Measurements from ENCODE around the gene NAALADL1. TPM values are rescaled to one million over a fixed set of nuclear protein-coding genes. Genes with fewer than 3 reads are reported as not detected.

The NAALADL1 gene
- total RNA-seq, 5 donors from 2014 or later (not counting 1 experiment from before 2014, with no cell fraction given) = 10.2 to 30.1 (median 26.1) TPM

DNA sequence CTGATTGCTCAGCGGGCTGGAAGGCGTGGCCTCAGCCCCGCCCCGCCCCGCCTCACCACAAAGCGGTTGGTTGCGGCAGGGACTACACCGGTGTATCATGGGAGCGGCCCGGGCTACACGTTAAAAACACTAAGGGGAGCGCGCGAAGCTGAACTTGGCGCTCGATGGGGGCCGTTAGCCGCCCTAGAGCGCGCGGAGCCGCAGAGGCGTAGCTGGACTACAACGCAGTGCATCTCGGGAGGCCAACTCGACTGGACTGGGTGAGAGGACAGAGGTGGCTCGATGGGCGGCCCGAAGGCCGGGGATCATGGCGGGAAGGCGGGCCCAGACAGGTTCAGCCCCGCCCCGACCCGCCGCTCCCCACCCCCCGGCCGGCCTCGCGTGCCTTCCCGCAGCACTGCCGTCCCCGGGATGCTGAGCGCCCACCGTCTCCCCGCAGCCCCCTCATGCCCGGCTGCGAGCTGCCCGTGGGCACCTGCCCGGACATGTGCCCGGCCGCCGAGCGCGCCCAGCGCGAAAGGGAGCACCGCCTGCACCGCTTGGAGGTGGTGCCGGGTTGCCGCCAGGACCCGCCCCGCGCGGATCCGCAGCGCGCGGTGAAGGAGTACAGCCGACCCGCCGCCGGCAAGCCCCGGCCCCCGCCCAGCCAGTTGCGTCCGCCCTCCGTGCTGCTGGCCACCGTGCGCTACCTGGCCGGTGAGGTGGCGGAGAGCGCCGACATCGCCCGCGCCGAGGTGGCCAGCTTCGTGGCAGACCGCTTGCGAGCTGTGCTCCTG, 17.3 kb downstream of the NAALADL1 start, which contains the start of gene SAC3D1:
Gene SAC3D1, plus strand, starts transcription at position 364 of the 776 bp plus-strand sequence. Its CDS starts 83 bp downstream, at position 447.
- Histone ChIP-seq H3K27me3 (replicated peaks in 1 of 2; ENCODE audit: control insufficient read depth in 2 of 2, extremely low read depth in 1 of 2, insufficient read depth in 2 of 2, low read length in 1 of 2) (no peaks in the 10 kb centered on the region), H3K9me3 (no peaks in the 10 kb centered on the region), H3K4me3 (ENCODE audit: control insufficient read depth in 1 of 2, extremely low read depth in 1 of 2, low read length in 1 of 2) (peak within 1 kb of the TSS; percentile 64 to 86), H3K36me3 (ENCODE audit: control insufficient read depth in 2 of 2, extremely low read depth in 1 of 2, insufficient read depth in 1 of 2, low read length in 1 of 2) (peaks cover 5 to 32% of the 10 kb centered on the region in 2 donors), H3K27ac (ENCODE audit: low read length) (peak within 1 kb of the TSS; percentile 76), H3K4me1 (ENCODE audit: control insufficient read depth in 1 of 2, extremely low read depth in 1 of 2, insufficient read depth in 2 of 2, low read length in 2 of 2) (peaks cover 0 to 29% of the 10 kb centered on the region in 2 experiments)
- Mint-ChIP-seq H3K9me3 (no peaks in the 10 kb centered on the region), H3K4me3 (peak within 1 kb of the TSS; percentile 88 to 92 (median 91)), H3K4me1 (peaks cover 11 to 21% (median 17%) of the 10 kb centered on the region in 3 donors), H3K27ac (peak within 1 kb of the TSS; percentile 92 to 96), H3K36me3 (peaks cover 8% of the 10 kb centered on the region), H3K27me3 (no peaks in the 10 kb centered on the region)
- ATAC-seq (replicated peaks in 1 of 4) = peak; percentile 90 to 92 (median 91)
- WGBS (ENCODE audit: insufficient coverage) = 0% methylated on average over 91 of the region's 91 CpGs
- peak; percentile 59 to 90 (median 79) for DNase-seq
- ChIA-PET CTCF (no interaction called here), POLR2A (no interaction called here)

DNA sequence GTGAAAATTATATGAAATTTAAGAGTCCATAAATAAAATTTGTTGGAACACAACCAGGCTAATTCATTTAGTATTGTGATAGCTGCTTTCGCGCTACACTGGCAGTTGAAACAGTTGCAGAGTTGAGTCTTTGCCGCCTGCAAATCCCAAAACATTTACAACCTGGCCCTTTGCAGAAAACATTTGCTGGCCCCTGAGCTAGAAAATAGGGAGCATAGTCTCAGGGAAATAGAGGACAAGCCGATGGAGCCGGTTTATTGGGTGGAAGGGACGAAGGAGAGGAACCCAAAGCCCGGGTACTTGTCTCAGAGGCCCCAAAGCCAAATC, 17.9 kb downstream of the NAALADL1 start:
- 21% methylated on average over 7 of the region's 7 CpGs for WGBS (ENCODE audit: insufficient coverage)

DNA sequence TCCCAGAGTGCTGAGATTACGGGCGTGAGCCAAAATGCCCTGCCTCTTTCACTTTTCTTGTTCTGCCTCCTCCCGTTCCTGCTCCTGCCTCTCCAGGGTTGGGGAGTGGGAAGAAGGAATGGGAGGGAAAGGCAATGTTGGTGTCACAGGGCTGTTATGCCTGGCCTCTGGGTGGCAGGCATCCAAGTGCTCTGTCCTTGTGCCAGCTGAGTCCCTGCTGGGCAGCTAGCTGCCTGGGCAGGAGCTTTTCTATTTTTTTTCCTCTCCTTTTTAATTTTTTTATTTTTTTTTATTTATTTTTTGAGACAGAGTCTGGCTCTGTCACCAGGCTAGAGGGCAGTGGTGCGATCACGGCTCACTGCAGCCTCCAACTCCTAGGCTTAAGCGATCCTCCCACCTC, 21.4 kb downstream of the NAALADL1 start:
- no peak overlapping the region for H3K27ac Mint-ChIP-seq
- ChIA-PET POLR2A (interaction anchor here in 1 of 2 donors (0.6 kb wide), 1 partner anchor 692 kb away, joined by 4 read pairs; no protein-coding TSS in a partner anchor), CTCF (interaction anchor here (0.5 to 1.0 kb wide), 2 partner anchors 21 to 243 kb away, joined by 3 to 8 read pairs; no protein-coding TSS in a partner anchor)
- Histone ChIP-seq H3K36me3 (ENCODE audit: control insufficient read depth in 2 of 2, extremely low read depth in 1 of 2, insufficient read depth in 1 of 2, low read length in 1 of 2) (peaks cover 9 to 52% of the 10 kb centered on the region in 2 donors), H3K27me3 (replicated peaks in 1 of 2; ENCODE audit: control insufficient read depth in 2 of 2, extremely low read depth in 1 of 2, insufficient read depth in 2 of 2, low read length in 1 of 2) (no peaks in the 10 kb centered on the region), H3K9me3 (no peaks in the 10 kb centered on the region), H3K4me1 (ENCODE audit: control insufficient read depth in 1 of 2, extremely low read depth in 1 of 2, insufficient read depth in 2 of 2, low read length in 2 of 2) (peaks cover 0 to 14% of the 10 kb centered on the region in 2 experiments), H3K27ac (ENCODE audit: low read length) (no peak overlapping the region), H3K4me3 (ENCODE audit: control insufficient read depth in 1 of 2, extremely low read depth in 1 of 2, low read length in 1 of 2) (no peak overlapping the region)
- WGBS (ENCODE audit: insufficient coverage) = 100% methylated on average over 1 of the region's 6 CpGs
- DNase-seq (no peak), ATAC-seq (replicated peaks in 1 of 4) (no peak)
- H3K4me1 Mint-ChIP-seq = peaks cover 0 to 8% (median 7%) of the 10 kb centered on the region in 3 donors
- no peaks in the 10 kb centered on the region for H3K27me3 Mint-ChIP-seq
- peaks cover 4% of the 10 kb centered on the region for H3K36me3 Mint-ChIP-seq
- H3K4me3 Mint-ChIP-seq = no peak overlapping the region
- no peaks in the 10 kb centered on the region for H3K9me3 Mint-ChIP-seq

More for the DNA sequence above, 17.9 kb downstream of the NAALADL1 start:
- DNase-seq (no peak), ATAC-seq (replicated peaks in 1 of 4) (no peak)
- Mint-ChIP-seq H3K4me1 (peaks cover 11 to 20% (median 15%) of the 10 kb centered on the region in 3 donors), H3K27ac (peak overlapping the region; percentile 92 to 96), H3K27me3 (no peaks in the 10 kb centered on the region), H3K9me3 (no peaks in the 10 kb centered on the region), H3K36me3 (peaks cover 8% of the 10 kb centered on the region), H3K4me3 (peak overlapping the region; percentile 88 to 92 (median 91))
- ChIA-PET CTCF (no interaction called here), POLR2A (no interaction called here)
- peaks cover 0 to 27% of the 10 kb centered on the region in 2 experiments for H3K4me1 ChIP-seq (ENCODE audit: control insufficient read depth in 1 of 2, extremely low read depth in 1 of 2, insufficient read depth in 2 of 2, low read length in 2 of 2)
- peak overlapping the region; percentile 64 to 86 for H3K4me3 ChIP-seq (ENCODE audit: control insufficient read depth in 1 of 2, extremely low read depth in 1 of 2, low read length in 1 of 2)
- no peaks in the 10 kb centered on the region for H3K27me3 ChIP-seq (replicated peaks in 1 of 2; ENCODE audit: control insufficient read depth in 2 of 2, extremely low read depth in 1 of 2, insufficient read depth in 2 of 2, low read length in 1 of 2)
- H3K9me3 ChIP-seq = no peaks in the 10 kb centered on the region
- H3K36me3 ChIP-seq (ENCODE audit: control insufficient read depth in 2 of 2, extremely low read depth in 1 of 2, insufficient read depth in 1 of 2, low read length in 1 of 2) = peaks cover 5 to 37% of the 10 kb centered on the region in 2 donors
- peak overlapping the region; percentile 76 for H3K27ac ChIP-seq (ENCODE audit: low read length)

DNA sequence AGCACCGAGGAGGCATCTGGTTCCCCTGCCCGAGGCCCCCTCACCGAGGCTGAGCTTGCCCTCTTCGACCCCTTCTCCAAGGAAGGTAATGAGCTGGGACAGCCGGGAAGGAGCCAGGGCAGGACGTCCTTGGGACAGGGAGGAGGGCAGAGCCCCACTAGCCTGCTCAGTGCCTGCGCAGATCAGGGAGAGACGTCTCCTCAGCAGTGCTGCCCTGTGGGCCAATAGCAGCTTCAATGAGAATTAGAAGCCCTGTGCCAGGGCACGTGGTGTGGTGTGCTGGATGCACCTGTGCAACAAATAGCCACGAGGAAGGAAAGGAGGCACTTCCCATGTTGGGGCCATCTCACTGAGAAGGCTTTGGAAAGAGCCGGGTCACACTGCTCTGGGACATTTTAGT, 22.8 kb downstream of the NAALADL1 start:
- Mint-ChIP-seq H3K27me3 (no peaks in the 10 kb centered on the region), H3K4me3 (no peak overlapping the region), H3K27ac (no peak overlapping the region), H3K9me3 (no peaks in the 10 kb centered on the region), H3K36me3 (peaks cover 4% of the 10 kb centered on the region), H3K4me1 (peaks cover 0 to 2% (median 2%) of the 10 kb centered on the region in 3 donors)
- no peaks in the 10 kb centered on the region for H3K9me3 ChIP-seq
- no peaks in the 10 kb centered on the region for H3K27me3 ChIP-seq (replicated peaks in 1 of 2; ENCODE audit: control insufficient read depth in 2 of 2, extremely low read depth in 1 of 2, insufficient read depth in 2 of 2, low read length in 1 of 2)
- peaks cover 13 to 56% of the 10 kb centered on the region in 2 donors for H3K36me3 ChIP-seq (ENCODE audit: control insufficient read depth in 2 of 2, extremely low read depth in 1 of 2, insufficient read depth in 1 of 2, low read length in 1 of 2)
- ChIA-PET POLR2A (no interaction called here), CTCF (no interaction called here)
- no peak overlapping the region for H3K27ac ChIP-seq (ENCODE audit: low read length)
- H3K4me3 ChIP-seq (ENCODE audit: control insufficient read depth in 1 of 2, extremely low read depth in 1 of 2, low read length in 1 of 2) = no peak overlapping the region
- 92% methylated on average over 11 of the region's 11 CpGs for WGBS (ENCODE audit: insufficient coverage)
- DNase-seq = no peak
- H3K4me1 ChIP-seq (ENCODE audit: control insufficient read depth in 1 of 2, extremely low read depth in 1 of 2, insufficient read depth in 2 of 2, low read length in 2 of 2) = peaks cover 0 to 8% of the 10 kb centered on the region in 2 experiments
- no peak for ATAC-seq (replicated peaks in 1 of 4)

DNA sequence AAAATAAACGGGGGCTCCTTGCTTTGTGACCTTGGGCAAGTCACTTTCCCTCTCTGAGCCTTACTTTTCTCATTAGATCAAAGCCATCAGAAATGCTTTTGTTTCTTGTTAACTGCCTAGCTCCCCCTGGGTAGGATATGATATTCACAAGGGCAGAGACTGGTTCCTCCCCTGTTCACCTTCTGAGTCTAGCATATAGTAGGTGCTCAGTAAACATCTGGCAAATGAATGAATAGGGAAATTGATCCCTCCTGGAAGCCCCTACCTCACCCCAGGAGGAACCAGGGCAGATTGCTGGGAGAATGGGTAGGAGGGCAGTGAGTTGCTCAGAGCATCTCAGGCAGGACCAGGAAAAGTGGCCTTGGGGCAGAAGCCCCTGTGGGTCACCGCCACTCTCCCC, 23.9 kb downstream of the NAALADL1 start:
- H3K36me3 Mint-ChIP-seq = peaks cover 4% of the 10 kb centered on the region
- Histone ChIP-seq H3K27me3 (replicated peaks in 1 of 2; ENCODE audit: control insufficient read depth in 2 of 2, extremely low read depth in 1 of 2, insufficient read depth in 2 of 2, low read length in 1 of 2) (no peaks in the 10 kb centered on the region), H3K4me3 (ENCODE audit: control insufficient read depth in 1 of 2, extremely low read depth in 1 of 2, low read length in 1 of 2) (no peak overlapping the region), H3K9me3 (no peaks in the 10 kb centered on the region), H3K27ac (ENCODE audit: low read length) (no peak overlapping the region), H3K4me1 (ENCODE audit: control insufficient read depth in 1 of 2, extremely low read depth in 1 of 2, insufficient read depth in 2 of 2, low read length in 2 of 2) (no peaks in the 10 kb centered on the region), H3K36me3 (ENCODE audit: control insufficient read depth in 2 of 2, extremely low read depth in 1 of 2, insufficient read depth in 1 of 2, low read length in 1 of 2) (peaks cover 13 to 56% of the 10 kb centered on the region in 2 donors)
- no peaks in the 10 kb centered on the region for H3K27me3 Mint-ChIP-seq
- DNase-seq = no peak
- no peaks in the 10 kb centered on the region for H3K4me1 Mint-ChIP-seq
- H3K4me3 Mint-ChIP-seq = no peak overlapping the region
- ChIA-PET CTCF (no interaction called here), POLR2A (no interaction called here)
- no peak for ATAC-seq (replicated peaks in 1 of 4)
- no peaks in the 10 kb centered on the region for H3K9me3 Mint-ChIP-seq
- WGBS (ENCODE audit: insufficient coverage) = 100% methylated on average over 1 of the region's 2 CpGs
- no peak overlapping the region for H3K27ac Mint-ChIP-seq

DNA sequence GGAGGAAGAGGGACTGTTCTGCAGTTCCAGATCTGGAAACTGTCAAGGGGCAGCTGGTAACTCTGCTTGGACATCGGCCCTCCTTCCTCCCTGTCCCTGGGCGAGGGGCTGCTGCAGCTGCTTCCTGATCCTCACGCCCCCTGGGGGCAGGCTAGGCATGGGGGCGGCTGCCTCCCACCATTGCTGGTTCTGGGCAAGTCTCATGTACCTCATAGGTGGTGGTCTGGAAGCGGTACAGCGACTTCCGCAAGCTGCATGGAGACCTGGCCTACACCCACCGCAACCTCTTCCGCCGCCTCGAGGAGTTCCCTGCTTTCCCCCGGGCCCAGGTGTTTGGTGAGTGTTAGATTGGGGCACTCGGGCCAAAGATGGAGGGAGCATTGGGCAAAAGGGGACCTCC, 26.1 kb downstream of the NAALADL1 start:
- WGBS (ENCODE audit: insufficient coverage) = 100% methylated on average over 6 of the region's 13 CpGs
- peaks cover 4% of the 10 kb centered on the region for H3K36me3 Mint-ChIP-seq
- ATAC-seq (replicated peaks in 1 of 4) = no peak
- no peaks in the 10 kb centered on the region for H3K27me3 ChIP-seq (replicated peaks in 1 of 2; ENCODE audit: control insufficient read depth in 2 of 2, extremely low read depth in 1 of 2, insufficient read depth in 2 of 2, low read length in 1 of 2)
- no peak overlapping the region for H3K4me3 ChIP-seq (ENCODE audit: control insufficient read depth in 1 of 2, extremely low read depth in 1 of 2, low read length in 1 of 2)
- ChIA-PET POLR2A (no interaction called here), CTCF (interaction anchor here in 1 of 2 donors (0.7 kb wide), 1 partner anchor 80 kb away, joined by 3 read pairs; the partner anchor contains the start of gene TM7SF2)
- H3K9me3 Mint-ChIP-seq = no peaks in the 10 kb centered on the region
- H3K27ac Mint-ChIP-seq = no peak overlapping the region
- no peak overlapping the region for H3K27ac ChIP-seq (ENCODE audit: low read length)
- H3K4me3 Mint-ChIP-seq = no peak overlapping the region
- no peak for DNase-seq
- peaks cover 8 to 43% of the 10 kb centered on the region in 2 donors for H3K36me3 ChIP-seq (ENCODE audit: control insufficient read depth in 2 of 2, extremely low read depth in 1 of 2, insufficient read depth in 1 of 2, low read length in 1 of 2)
- no peaks in the 10 kb centered on the region for H3K27me3 Mint-ChIP-seq
- H3K4me1 ChIP-seq (ENCODE audit: control insufficient read depth in 1 of 2, extremely low read depth in 1 of 2, insufficient read depth in 2 of 2, low read length in 2 of 2) = peaks cover 5 to 19% of the 10 kb centered on the region in 2 experiments
- peaks cover 13 to 19% (median 16%) of the 10 kb centered on the region in 3 donors for H3K4me1 Mint-ChIP-seq
- no peaks in the 10 kb centered on the region for H3K9me3 ChIP-seq
